ENCODE data around the gene GOSR2.
"Not testable (repeated sequence)": the region's sequence is repeated elsewhere in the genome, so short reads cannot be mapped to it uniquely, and the experiment has no call there.

GOSR2 gene

DNA sequence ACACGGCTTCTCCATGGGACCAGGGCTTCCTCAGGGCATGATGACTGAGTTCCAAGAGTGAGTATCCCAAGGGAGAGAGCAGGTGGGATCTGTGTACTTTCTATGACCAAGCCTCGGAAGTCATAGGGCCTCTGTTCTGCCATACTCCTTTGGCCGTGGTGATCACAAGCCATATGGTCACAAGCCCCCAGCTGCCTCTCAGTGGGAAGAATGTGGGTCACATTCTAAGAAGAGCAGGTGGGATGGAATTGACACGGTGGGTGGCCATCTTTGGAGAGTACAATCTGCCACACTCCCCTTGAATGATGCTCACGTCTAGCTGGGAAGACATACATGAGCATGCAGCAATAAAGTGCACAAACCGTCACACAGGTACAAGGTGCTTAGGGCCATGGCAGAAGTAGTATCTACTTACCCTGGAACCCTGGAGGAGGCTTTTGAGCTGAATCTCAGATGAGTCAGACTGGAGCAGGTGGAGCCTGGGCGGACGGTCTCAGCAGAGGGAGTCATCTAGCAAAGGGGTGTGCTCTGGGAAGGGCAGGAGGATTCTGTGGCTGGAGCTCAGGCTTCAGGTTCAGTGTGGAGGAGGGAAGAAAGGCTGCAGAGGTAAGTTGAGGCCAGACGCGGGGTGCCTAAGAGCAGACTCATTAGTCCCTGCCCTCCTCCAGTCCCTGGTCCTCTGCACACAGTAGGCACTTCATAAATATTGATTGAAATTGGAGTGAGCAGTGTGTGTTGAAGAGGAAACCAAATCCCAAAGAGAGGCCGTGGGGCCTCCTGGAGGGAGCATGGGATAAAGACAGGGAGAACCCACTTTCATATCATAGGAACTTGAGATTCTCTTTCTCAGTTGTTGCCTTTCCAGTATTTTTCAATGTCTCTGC, 26.6 kb downstream of the GOSR2 start:
- TF ChIP-seq, protein P1, sequence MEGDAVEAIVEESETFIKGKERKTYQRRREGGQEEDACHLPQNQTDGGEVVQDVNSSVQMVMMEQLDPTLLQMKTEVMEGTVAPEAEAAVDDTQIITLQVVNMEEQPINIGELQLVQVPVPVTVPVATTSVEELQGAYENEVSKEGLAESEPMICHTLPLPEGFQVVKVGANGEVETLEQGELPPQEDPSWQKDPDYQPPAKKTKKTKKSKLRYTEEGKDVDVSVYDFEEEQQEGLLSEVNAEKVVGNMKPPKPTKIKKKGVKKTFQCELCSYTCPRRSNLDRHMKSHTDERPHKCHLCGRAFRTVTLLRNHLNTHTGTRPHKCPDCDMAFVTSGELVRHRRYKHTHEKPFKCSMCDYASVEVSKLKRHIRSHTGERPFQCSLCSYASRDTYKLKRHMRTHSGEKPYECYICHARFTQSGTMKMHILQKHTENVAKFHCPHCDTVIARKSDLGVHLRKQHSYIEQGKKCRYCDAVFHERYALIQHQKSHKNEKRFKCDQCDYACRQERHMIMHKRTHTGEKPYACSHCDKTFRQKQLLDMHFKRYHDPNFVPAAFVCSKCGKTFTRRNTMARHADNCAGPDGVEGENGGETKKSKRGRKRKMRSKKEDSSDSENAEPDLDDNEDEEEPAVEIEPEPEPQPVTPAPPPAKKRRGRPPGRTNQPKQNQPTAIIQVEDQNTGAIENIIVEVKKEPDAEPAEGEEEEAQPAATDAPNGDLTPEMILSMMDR (IDR thresholded peaks at IDR 0.05): no peak
- TF ChIP-seq ZFX (IDR thresholded peaks at IDR 0.05; ENCODE audit: borderline replicate concordance): no peak

DNA sequence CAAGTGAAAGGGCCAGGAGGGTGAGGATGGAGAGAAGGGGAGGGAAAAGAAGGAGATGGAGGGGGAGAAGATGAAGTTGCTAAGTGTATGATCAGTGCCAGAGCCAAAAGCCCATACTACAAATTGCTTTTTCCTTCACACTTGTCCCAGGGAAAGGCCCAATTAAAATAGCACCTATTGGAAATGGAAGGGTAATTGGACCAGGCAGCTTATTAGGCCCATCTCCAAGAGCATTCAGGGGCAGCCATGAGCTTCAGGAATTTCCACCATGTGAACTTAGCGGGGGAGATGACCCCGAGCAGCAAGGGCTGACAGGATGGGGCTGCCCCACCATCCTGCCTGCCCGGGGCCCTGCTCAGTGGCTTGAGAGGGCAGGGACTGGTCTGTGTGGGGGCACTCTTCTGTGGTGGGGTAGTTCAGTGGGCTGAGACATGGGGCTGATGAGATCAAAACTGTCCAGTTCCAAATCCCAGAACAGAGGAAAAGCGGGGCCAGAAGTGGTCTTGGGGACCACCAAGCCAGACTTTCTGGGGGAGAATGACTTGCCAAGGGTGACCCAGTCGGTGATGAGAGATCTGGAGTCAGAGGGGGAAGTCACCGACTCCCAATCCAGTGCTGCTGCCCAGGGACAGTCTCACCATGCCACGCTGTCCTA, 27.5 kb downstream of the GOSR2 start:
- no peak overlapping the region for H3K27ac ChIP-seq
- no peak for TF ChIP-seq ZFX (IDR thresholded peaks at IDR 0.05; ENCODE audit: borderline replicate concordance)
- TF ChIP-seq, protein P1 (IDR thresholded peaks at IDR 0.05): no peak

More for the DNA sequence above, 26.6 kb downstream of the GOSR2 start:
- no peak overlapping the region for H3K27ac ChIP-seq

DNA sequence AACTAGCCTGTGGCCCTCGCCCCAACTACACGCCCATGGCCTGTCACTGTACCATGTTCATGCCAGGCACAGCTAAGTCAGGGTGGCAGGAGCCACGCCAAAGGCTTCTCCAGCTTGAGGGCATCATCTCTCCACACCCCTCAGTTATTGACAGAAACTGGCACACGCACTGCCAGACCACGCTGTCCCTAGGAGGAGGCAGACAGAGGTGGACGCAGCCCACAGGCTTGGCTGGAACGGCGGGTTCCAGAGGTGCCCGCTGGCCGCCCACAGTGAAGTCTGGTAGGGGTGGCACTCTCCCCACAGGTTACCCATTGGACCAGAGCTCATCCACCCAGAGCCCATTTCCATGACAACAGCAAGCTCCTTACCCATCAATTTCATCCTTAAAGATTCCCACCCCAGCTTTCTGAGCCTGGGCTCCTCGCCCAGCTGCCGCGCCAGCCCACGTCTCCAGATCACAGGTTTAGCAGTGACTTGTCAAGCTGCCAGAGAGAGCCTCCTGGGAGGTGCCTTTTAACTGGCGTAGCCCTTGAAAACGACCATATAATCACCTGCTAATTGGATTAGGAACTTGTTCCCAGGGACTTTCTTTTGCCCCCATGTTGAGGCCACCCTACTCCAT, 28.1 kb downstream of the GOSR2 start:
- TF ChIP-seq, protein P1 (IDR thresholded peaks at IDR 0.05): no peak
- TF ChIP-seq ZFX (IDR thresholded peaks at IDR 0.05; ENCODE audit: borderline replicate concordance): no peak
- no peak overlapping the region for H3K27ac ChIP-seq

DNA sequence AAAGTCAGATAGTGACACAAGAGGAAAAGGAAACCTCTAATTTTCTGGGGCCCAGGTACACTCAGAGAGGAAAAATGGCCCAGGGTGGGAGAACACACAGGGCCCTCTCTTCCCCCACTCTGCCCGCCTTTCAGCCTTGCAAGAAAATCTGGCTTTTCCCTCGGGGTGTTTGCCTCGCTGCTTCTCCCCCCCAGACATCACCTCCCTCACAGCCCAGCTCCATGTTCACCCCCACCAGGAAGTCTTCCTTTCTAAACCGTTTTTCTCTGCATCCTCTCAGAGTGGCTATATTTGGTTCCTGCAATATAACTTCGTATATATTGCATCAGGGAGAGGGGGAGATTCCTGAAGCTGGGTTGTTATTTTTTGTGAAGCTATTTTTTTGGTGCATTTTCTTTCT, 28.7 kb downstream of the GOSR2 start:
- no peak overlapping the region for H3K27ac ChIP-seq
- no peak for TF ChIP-seq ZFX (IDR thresholded peaks at IDR 0.05; ENCODE audit: borderline replicate concordance)
- TF ChIP-seq, protein P1 (IDR thresholded peaks at IDR 0.05): no peak

DNA sequence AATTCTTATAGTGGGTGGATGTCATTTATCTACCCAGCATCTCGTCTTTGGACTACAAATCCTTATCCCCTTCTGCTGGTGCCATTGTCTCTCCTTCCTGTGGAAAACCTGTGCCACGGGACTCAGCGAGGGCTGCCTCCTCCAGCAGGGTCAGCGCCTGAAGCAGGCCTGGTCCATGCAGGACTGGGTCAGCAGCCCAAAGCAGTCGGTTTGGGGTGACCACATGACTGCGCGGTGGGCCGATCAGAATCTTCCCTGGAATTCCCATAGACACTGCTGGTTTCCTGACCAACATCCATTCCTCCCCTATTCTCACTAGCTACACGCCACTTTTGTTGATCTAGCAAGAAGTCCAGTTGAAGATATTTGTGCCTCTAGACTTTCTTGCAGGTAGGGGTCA, 29.2 kb downstream of the GOSR2 start:
- H3K27ac ChIP-seq: no peak overlapping the region
- TF ChIP-seq, protein P1 (IDR thresholded peaks at IDR 0.05): no peak
- TF ChIP-seq ZFX (IDR thresholded peaks at IDR 0.05; ENCODE audit: borderline replicate concordance): no peak

DNA sequence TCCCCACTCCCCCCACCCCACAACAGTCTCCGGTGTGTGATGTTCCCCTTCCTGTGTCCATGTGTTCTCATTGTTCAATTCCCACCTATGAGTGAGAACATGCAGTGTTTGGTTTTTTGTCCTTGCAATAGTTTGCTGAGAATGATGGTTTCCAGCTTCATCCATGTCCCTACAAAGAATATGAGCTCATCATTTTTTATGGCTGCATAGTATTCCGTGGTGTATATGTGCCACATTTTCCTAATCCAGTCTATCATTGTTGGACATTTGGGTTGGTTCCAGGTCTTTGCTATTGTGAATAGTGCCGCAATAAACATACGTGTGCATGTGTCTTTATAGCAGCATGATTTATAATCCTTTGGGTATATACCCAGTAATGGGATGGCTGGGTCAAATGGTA, 30.2 kb downstream of the GOSR2 start:
- not testable (repeated sequence) for H3K27ac ChIP-seq

DNA sequence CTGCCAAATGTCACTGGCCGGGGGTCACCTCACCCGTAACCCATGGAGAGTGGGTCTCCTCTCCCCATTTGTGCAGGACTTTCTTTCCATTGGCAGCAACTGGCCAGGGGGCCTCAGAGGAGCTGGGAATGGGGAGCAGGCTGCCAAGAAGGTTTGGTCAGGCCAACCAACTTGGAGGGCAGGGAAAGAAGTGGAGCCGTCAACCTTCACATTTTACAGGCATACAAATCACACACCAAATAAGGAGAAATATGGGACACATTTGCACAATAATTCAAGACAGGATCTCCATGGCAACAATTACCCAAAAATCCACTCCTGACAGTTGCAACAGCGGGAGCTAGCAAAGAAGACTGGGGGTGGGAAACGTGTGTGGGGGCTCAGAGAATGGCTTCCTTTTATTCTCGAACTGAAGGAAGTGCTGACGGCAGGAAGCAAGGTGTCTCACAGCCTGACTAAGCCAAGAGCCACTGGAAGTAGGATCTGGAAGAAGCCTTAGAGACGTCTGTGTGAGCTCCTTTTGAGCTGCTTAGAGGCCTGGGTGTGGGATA, 35.2 kb downstream of the GOSR2 start:
- no peak overlapping the region for H3K27ac ChIP-seq
- no peak for TF ChIP-seq ZFX (IDR thresholded peaks at IDR 0.05; ENCODE audit: borderline replicate concordance)
- TF ChIP-seq, protein P1 (IDR thresholded peaks at IDR 0.05): no peak

All from 22Rv1 (cell line).